HG03175 (cell line): ENCODE measurements around the gene SLC5A2.
"Not testable (repeated sequence)": the region's sequence is repeated elsewhere in the genome, so short reads cannot be mapped to it uniquely, and the experiment has no call there.

ENCODE experiments used
- ATAC-seq: cut with Tn5 transposase; IDR thresholded peaks from one replicate; pipeline ENCODE4 v1.9.1; 2021; ENCODE audit warnings: mild to moderate bottlenecking, moderate library complexity; ENCODE audit not compliant: unreplicated experiment

SLC5A2 gene

DNA sequence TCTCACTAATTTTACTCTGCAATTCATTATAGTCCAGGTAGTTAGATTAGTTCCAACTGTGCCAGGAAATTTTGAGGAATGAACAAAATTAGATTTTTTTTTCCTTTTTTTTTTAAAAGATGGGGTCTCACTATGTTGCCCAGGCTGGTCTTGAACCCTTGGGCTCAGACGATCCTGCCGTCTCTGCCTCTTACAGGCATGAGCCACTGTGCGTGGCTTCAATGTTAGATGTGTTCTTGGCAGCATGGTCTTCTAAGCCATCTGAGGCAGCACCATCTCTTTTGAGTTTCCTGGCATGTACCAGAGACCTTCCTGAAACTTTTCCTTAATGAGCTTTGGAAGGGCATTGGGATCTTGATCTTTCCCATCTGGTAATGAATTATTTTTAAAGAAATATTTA lies 42.2 kb downstream of the SLC5A2 start:
- no peak for ATAC-seq

DNA sequence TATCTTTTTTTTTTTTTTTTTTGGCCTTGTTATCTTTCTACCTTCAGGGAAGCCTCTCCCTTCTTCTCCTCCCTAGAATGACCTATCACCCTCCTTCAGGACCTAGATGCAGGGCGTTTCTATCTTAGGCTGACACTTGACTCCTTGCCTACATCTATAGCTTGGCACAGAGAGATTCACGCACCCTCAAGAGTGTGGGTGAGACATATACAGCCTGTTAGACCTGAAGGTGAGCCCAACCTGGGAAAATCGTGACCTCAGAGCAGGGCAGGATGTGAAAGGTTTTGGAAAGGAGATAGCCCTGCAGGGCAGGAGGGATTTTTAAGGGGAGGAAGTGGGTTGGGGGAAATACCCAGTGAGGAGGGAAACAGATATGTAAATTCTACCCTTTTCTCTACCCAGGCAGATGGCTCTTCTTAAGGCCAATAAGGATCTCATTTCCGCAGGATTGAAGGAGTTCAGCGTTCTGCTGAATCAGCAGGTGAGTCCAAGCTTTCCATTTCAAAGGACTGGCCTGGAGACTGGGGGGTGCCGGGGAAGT lies 44.9 kb downstream of the SLC5A2 start, which contains the start of gene AHSP:
TSS of gene AHSP (plus strand) at position 167 of the 541 bp plus-strand sequence. CDS start at position 407, 240 bp downstream.
- no peak for ATAC-seq

DNA sequence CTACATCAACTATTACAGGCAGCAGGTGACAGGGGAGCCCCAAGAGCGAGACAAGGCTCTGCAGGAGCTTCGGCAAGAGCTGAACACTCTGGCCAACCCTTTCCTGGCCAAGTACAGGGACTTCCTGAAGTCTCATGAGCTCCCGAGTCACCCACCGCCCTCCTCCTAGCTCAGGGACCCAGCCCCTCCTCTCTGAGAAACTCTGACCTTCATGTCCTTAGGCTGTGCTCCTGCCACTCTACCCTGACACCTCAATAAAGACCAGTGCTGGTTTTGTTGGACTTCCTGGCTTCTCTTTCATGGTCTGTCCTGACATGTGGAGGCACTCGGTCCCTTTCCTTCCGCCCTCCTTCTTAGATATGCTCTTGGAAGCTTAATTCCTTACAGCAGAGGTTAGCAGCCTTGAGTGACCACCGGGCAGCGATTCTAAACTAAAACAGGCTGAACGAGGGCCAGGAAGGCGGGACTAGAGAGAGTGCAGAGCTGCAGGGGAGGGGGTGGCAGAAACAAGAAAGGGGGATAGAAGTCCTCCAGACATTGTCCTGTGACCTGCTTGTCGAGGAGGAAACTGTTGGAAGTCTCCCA lies 45.7 kb downstream of the SLC5A2 start:
- no peak for ATAC-seq

DNA sequence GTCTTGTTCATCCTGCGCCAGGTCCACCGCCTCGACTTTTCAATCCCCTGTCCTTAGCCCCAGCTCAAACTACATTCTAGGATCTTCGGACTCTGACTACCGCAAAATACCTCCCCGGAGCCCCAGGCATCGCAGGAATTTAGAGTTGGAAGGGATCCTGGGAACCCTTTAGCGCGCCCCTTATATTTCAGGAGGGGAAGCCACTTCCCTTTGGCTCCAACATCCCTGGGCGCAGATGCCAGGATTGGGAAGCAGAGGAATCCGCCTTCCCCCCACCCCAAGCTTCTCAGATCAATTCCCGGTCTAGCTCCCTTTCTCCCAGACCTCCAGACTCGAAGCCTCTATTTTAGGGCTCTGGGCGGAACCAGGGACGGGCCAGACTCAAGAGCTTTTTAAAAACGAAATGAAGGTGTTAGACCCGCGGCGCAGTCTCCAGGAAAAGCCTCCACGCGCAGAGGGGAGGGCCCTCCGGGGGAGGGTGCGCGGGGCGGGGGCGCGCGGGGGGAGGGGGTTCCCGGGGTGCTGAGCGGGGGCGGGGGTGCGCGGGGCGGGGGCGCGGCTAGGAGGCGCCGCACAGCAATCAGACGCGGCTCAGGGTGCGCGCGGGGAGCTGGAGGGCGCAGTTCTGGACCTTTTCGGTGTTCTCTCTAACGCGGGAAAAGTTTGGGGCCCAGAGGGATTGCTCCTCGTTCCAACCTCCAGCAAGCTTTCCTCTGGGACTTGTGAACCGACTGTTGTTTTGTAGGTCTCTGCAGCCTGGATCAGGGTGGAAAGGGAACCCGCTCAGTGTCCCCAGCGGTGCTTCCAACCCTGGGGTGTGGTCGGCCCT lies 46.4 kb downstream of the SLC5A2 start:
- no peak for ATAC-seq

DNA sequence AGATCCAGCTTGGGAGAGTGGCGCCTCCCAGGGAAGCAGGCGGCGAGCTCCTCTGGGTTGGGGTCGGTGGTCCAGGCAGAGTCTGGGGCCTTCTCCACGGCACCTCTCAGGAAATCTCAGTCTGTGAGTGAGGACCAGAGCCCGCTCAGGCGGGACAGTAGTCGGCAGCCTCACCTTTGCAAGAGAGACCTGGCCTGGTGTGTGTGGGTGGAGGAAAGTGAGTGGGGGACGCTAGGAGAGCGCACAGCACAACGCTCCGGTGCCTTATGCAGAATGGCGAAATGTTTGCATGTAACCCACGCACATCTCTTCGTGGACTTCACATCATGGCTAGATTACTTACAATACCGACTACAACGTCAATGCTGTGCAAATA lies 47.0 kb downstream of the SLC5A2 start:
- ATAC-seq, result no peak

DNA sequence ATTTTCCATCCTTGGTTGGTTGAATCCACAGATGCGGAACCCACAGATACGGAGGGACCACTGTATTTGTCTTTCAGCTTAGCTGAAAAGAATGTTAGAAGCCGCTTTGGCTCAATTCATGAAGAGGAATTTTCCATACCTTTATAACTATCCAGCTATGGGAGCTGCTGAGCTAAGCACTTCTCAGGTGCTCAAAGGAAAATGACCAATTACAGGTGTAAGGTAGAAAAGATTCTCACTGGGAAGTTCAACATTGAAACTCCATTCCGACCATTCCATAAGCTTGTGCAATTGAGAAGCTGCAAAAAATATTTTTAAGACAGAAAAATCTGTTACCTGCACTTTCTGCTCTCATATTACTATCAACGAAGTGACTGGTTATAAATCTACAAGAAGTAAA lies 47.5 kb downstream of the SLC5A2 start:
- no peak for ATAC-seq

DNA sequence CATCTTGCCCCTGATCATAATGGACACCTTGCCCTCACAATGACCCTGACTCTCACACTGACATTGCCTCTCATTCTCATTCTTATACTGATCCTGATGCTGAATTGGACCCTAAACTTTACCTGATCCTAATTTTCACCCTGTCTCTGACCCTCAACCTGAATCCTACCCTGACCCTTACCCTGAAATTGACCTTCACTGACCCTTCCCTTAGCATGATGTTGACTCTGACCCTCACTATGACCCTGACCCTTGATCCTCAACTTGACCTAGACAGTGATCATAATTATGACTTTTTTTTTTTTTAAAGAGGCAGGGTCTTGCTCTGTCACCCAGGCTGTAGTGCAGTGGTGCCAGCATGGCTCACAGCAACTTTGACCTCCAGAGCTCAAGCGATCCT lies 48.2 kb downstream of the SLC5A2 start:
- no peak for ATAC-seq

DNA sequence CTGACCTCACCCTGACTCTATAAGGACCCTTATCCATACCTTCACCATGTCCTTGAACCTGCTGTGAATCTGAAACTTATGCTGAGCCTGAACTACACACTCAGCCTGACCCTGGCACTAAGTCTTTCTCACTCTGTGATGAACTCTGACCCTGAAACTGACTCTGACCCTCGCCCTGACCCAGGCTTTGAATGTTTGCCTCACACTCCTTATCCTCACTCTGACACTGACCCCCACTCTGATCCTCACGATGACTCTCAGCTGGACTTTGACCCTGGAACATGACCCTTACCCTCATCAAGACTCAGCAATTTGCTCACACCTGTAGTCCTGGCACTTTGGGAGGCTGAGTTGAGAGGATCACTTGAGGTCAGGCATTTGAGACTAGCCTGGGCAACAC lies 49.2 kb downstream of the SLC5A2 start:
- no peak for ATAC-seq

DNA sequence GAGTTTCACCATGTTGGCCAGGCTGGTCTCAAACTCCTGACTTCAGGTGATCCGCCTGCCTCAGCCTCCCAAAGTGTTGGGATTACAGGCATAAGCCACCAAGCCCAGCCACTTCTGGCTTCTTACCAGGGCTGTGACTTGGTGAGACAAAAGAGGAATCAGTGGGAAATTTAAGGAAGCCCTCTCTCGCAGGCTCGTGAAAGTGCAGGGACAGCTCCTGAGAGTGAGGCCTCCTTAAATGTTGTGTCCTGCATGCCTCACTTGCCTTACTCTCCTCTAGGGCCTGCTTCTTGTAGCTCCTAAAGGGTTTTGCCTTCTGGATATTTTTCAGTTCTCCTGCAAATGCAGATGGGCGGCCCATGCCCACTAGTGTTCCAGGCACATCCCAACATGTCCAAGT lies 50.0 kb downstream of the SLC5A2 start:
- ATAC-seq, result no peak

DNA sequence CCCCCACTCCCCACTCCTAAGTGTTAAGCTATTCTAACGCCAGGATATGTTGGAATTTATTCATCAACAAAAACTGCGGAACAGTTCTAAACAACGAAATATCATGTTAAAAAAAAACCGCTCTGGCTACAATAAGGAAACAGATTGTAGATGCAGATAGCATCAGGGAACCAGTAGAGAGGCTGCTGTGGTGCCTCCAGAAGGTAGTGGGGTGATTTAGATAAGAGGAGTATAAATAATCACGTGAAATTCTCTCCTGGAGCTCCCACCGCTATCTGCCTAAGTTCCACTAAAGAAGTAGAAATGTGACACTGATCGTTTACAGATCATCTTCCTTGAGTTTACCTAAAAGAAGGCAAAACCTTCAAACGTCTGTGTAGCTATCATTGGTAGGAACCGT lies 52.8 kb downstream of the SLC5A2 start:
- no peak for ATAC-seq

DNA sequence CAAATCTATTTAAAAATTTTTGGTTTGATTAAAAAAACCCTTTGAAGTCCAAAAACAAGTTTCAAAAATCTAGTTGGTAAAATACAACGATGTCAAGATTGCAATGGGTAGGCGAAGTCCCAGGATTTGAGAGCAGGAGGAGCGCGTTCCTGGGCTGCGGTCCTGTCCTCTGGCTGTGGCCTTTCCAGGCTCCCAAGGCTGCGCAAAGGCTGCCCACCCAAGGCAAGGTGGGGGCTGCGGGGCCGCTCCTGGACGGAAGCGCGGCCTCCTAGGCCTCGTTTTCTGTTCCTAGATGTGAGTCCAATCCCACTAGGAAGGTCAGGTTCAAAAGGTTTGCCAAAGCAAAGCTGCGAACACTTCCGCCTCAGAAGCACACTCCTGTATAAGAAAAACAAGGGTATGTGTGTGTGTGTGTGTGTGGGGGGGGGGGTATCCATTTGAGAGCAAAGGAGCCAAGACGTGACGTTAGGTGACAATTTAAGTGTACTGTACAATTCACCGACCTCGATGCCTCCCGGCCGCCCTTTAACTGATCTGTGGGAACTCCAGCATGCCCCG lies 54.0 kb downstream of the SLC5A2 start:
- no peak for ATAC-seq

DNA sequence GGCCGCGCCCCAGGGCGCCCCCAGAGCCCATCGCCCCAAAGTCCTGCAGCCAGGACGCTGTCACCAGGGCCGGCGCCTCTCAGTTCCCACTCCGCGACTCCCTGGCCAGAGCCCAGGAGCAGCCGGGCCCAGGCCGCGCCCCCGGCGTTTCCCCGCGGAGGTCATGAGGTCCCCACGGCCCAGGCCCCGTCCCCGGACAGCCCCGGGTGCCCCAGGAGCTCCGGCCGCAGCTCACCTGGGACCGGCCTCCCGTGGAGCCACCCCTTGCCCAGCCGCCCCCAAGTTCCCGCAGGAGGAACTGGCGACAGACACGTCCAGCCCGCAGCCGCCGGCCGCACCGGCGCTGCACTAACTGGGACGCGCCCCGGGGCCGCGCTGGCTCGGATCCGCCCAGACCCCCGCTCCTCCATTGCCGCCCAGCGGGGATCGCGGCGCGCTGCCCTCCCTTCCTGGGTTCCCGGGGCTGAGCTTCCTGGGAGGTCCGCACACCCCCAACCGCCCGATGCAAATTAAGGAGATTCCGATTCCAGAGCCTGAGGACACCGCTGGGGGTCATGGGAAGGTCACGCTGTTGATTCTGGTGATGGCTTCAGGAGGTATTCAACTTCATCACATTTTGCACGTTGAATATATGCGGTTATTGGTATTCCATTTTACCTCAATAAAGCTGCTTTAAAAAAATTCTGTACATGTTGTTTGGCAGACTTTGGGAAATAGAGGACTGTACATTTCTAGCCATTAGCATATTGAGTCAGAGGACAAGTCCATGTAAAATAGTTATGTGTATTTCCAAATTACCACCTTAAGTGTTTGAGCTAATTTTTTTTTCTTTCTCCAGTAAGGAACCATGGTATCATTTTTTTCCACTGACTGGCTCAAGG lies 54.7 kb downstream of the SLC5A2 start:
- ATAC-seq, result no peak

DNA sequence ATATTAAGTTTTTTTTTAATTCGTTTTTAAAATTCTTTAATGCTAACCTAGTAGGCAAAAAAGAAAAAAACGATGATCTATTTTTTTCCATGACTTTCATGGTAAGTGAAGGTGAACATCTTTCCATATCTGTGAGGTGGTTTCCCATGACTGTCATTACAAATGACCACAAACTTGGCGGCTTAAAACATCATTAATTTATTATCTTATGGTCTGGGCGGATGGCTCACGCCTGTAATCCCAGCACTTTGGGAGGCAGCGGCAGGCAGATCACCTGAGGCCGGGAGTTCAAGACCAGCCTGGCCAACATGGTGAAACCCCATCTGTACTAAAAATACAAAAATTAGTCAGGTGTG lies 55.3 kb downstream of the SLC5A2 start:
- not testable (repeated sequence) for ATAC-seq

DNA sequence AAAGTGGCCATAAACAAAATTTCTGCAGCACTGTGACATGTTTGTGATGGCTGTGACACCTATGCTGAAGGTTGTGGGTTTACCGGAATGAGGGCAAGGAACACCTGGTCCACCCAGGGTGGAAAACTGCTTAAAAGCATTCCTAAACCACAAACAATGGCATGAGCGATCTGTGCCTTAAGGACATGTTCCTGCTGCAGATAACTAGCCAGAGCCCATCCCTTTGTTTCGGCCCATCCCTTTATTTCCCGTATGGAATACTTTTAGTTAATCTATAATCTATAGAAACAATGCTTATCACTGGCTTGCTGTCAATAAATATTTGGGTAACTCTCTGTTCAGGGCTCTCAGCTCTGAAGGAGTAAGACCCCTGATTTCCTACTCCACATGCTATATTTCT lies 56.8 kb downstream of the SLC5A2 start:
- not testable (repeated sequence) for ATAC-seq
